Fibroblast of lung (primary cell): ENCODE measurements around the gene NEK11. TPM values are rescaled to one million over a fixed set of nuclear protein-coding genes. Genes with fewer than 3 reads are reported as not detected.

Source experiments
- DNase-seq, 2 donors: peaks; one replicate each; pipeline versions ENCODE4 v3.0.0 to v3.0.0-alpha.2; 2010; ENCODE audit warnings: low read depth in 2 of 2
- H2AFZ ChIP-seq: 2 replicates; pipeline ENCODE4 v1.5.1; 2012; ENCODE audit warnings: low read length, control low read depth, inconsistent platforms
- H3K27ac ChIP-seq: 2 replicates; pipeline ENCODE4 v1.5.1; 2011; ENCODE audit warnings: low read length, control low read depth; ENCODE audit not compliant: insufficient read depth
- H3K27me3 ChIP-seq: 2 replicates; pipeline ENCODE4 v1.5.1; 2011; ENCODE audit warnings: mild to moderate bottlenecking, low read length; ENCODE audit not compliant: control insufficient read depth, insufficient read depth
- H3K36me3 ChIP-seq: 2 replicates; pipeline ENCODE4 v1.5.1; 2011; ENCODE audit warnings: low read length; ENCODE audit not compliant: control insufficient read depth, insufficient read depth
- H3K4me1 ChIP-seq: 2 replicates; pipeline ENCODE4 v1.5.1; 2011; ENCODE audit warnings: low read length; ENCODE audit not compliant: control insufficient read depth, insufficient read depth; ENCODE audit errors: extremely low read depth
- H3K4me2 ChIP-seq: 2 replicates; pipeline ENCODE4 v1.5.1; 2011; ENCODE audit warnings: low read length, control low read depth; ENCODE audit not compliant: insufficient read depth; ENCODE audit errors: extremely low read depth
- H3K4me3 ChIP-seq, 4 experiments: fragments of 200-600 bp in 1 of 4; sonication (generic) in 1 of 4; replicated peaks in 1 of 4; 2 replicates each; pipeline ENCODE4 v1.5.1; 2011 to 2016; ENCODE audit warnings: low read length in 4 of 4, low read depth in 3 of 4, mild to moderate bottlenecking in 3 of 4, control low read depth in 2 of 4, inconsistent platforms in 1 of 4, mixed read lengths in 1 of 4; ENCODE audit not compliant: insufficient read depth in 1 of 4; ENCODE audit errors: control extremely low read depth in 1 of 4
- H3K79me2 ChIP-seq: 2 replicates; pipeline ENCODE4 v1.5.1; 2012; ENCODE audit warnings: mild to moderate bottlenecking, low read length, inconsistent platforms; ENCODE audit not compliant: control insufficient read depth, insufficient read depth
- H3K9ac ChIP-seq: 2 replicates; pipeline ENCODE4 v1.5.1; 2011; ENCODE audit warnings: mild to moderate bottlenecking, low read length, control low read depth; ENCODE audit not compliant: insufficient read depth
- H3K9me3 ChIP-seq: 2 replicates; pipeline ENCODE4 v1.5.1; 2012; ENCODE audit warnings: low read depth, low read length; ENCODE audit not compliant: control insufficient read depth, insufficient read depth
- H4K20me1 ChIP-seq: 2 replicates; pipeline ENCODE4 v1.5.1; 2011; ENCODE audit warnings: low read length; ENCODE audit not compliant: control insufficient read depth, insufficient read depth; ENCODE audit errors: extremely low read depth
- EZH2 ChIP-seq: IDR thresholded peaks from 2 replicates; pipeline ENCODE4 v1.5.1; 2012; ENCODE audit warnings: low read length, control low read depth, mild to moderate bottlenecking; ENCODE audit errors: missing control alignments
- polyA plus RNA-seq, 2 donors: library from polyadenylated mRNA; depleted of rRNA in 1 of 2; stranded (reverse) in 1 of 2; unstranded in 1 of 2; fragments of >200 nt; gene quantifications; 2 replicates each; pipeline ENCODE4 v1.2.1, GENCODE V29; 2011 to 2012; ENCODE audit warnings: missing spikeins in 1 of 2
- total RNA-seq: library from RNA; depleted of rRNA; stranded (reverse); fragments of >200 nt; gene quantifications from 2 replicates; pipeline ENCODE4 v1.2.1, GENCODE V29; 2014
- TF ChIP-seq, protein P1 (sequence below), 2 donors: IDR thresholded peaks in 1 of 2; conservative IDR thresholded peaks in 1 of 2; 1 replicate in 1 of 2; 2 replicates in 1 of 2; pipeline ENCODE4 v1.5.1; 2011 to 2012; ENCODE audit warnings: low read length in 2 of 2, control low read depth in 1 of 2, inconsistent platforms in 1 of 2, low read depth in 1 of 2, mild to moderate bottlenecking in 1 of 2

Gene NEK11
- total and polyA plus RNA-seq, 2 donors (not counting 1 experiment from before 2014, with no cell fraction given) = 4.3 to 13.0 TPM

DNA sequence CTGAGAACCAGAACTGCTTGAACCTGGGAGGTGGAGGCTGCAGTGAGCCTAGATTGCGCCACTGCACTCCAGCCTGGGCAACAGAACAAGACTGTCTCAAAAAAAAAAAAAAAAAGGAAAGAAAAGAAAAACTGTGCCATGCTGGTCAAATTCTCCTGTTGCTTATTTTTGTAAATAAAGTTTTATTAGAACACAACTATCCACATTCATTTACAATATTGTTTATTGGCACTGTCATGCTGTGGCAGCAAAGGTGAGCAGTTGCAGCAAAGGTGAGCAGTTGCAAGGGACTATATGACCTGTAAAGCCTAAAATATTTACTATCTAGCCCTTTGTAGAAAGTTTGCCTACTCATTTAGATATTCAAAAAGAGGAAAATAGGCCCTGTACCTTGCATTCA lies 18.4 kb upstream of the NEK11 start:
- Histone ChIP-seq H3K27ac (no peak overlapping the region), H3K36me3 (peaks cover 8% of the 10 kb centered on the region), H3K4me3 (no peak overlapping the region), H3K4me2 (no peak overlapping the region), H4K20me1 (no peaks in the 10 kb centered on the region), H3K9me3 (no peaks in the 10 kb centered on the region), H2AFZ (no peak overlapping the region), H3K79me2 (no peaks in the 10 kb centered on the region), H3K27me3 (no peaks in the 10 kb centered on the region), H3K4me1 (no peaks in the 10 kb centered on the region), H3K9ac (no peak overlapping the region)
- no peak for DNase-seq
- TF ChIP-seq EZH2 = no peak
- TF ChIP-seq, protein P1, sequence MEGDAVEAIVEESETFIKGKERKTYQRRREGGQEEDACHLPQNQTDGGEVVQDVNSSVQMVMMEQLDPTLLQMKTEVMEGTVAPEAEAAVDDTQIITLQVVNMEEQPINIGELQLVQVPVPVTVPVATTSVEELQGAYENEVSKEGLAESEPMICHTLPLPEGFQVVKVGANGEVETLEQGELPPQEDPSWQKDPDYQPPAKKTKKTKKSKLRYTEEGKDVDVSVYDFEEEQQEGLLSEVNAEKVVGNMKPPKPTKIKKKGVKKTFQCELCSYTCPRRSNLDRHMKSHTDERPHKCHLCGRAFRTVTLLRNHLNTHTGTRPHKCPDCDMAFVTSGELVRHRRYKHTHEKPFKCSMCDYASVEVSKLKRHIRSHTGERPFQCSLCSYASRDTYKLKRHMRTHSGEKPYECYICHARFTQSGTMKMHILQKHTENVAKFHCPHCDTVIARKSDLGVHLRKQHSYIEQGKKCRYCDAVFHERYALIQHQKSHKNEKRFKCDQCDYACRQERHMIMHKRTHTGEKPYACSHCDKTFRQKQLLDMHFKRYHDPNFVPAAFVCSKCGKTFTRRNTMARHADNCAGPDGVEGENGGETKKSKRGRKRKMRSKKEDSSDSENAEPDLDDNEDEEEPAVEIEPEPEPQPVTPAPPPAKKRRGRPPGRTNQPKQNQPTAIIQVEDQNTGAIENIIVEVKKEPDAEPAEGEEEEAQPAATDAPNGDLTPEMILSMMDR (conservative IDR thresholded peaks at IDR 0.05 in 1 of 2, IDR thresholded peaks at IDR 0.05 in 1 of 2; ENCODE audit: low read depth in 1 of 2, low read length in 2 of 2) = no peak

DNA sequence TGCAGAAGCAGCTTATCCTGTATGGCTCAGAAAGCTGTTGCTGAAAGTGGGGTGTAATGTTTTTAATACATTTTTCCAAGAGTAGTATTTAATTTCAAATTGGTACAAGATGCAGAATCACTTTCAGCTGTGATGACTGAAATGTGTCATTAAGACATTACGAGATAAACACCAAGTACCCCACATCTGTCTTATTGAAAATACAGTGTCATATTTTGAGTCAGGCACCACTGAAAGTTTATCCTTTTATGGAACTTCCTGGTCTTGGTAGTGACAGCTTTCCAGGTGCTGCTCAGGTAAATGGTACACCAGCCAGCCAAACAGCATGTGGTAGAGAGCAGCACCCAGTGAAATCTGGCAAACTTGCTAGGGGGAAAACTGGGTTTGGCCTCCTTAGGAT lies 17.0 kb upstream of the NEK11 start:
- no peak overlapping the region for H3K9ac ChIP-seq
- H3K79me2 ChIP-seq = no peaks in the 10 kb centered on the region
- no peaks in the 10 kb centered on the region for H4K20me1 ChIP-seq
- DNase-seq = no peak
- H3K36me3 ChIP-seq = peaks cover 7% of the 10 kb centered on the region
- H3K4me2 ChIP-seq = no peak overlapping the region
- H3K4me3 ChIP-seq = no peak overlapping the region
- TF ChIP-seq EZH2 = no peak
- TF ChIP-seq, protein P1 (conservative IDR thresholded peaks at IDR 0.05 in 1 of 2, IDR thresholded peaks at IDR 0.05 in 1 of 2; ENCODE audit: low read depth in 1 of 2, low read length in 2 of 2) = no peak
- H3K9me3 ChIP-seq = no peaks in the 10 kb centered on the region
- no peak overlapping the region for H3K27ac ChIP-seq
- no peak overlapping the region for H2AFZ ChIP-seq
- no peaks in the 10 kb centered on the region for H3K27me3 ChIP-seq
- H3K4me1 ChIP-seq = no peaks in the 10 kb centered on the region

DNA sequence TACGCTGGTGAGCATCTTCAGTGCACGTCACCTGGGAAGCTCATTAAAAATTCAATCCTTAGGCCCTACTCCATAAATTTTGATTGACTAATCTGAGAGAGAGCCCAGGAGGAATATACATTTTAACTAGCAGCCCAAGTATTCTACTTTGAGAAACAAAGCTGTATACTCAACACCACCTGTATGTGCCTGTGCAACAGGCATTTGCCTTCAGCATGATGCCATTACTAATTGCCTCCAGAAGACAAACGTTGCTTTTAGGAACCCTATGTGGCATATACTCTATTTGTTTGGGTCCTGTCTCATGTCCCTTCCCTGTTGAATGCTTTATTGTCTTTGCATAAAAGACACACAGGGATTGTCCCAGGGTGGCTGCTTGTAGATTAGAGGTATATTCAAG lies 7.7 kb upstream of the NEK11 start:
- no peak overlapping the region for H3K4me3 ChIP-seq
- H3K27ac ChIP-seq = no peak overlapping the region
- no peak for DNase-seq
- no peaks in the 10 kb centered on the region for H3K4me1 ChIP-seq
- peaks cover 6% of the 10 kb centered on the region for H3K36me3 ChIP-seq
- no peak overlapping the region for H2AFZ ChIP-seq
- H3K27me3 ChIP-seq = no peaks in the 10 kb centered on the region
- H3K9me3 ChIP-seq = no peaks in the 10 kb centered on the region
- TF ChIP-seq, protein P1 (conservative IDR thresholded peaks at IDR 0.05 in 1 of 2, IDR thresholded peaks at IDR 0.05 in 1 of 2; ENCODE audit: low read depth in 1 of 2, low read length in 2 of 2) = no peak
- TF ChIP-seq EZH2 = no peak
- no peak overlapping the region for H3K9ac ChIP-seq
- no peaks in the 10 kb centered on the region for H3K79me2 ChIP-seq
- H4K20me1 ChIP-seq = no peaks in the 10 kb centered on the region
- no peak overlapping the region for H3K4me2 ChIP-seq
